Fibroblast of skin of left quadriceps (primary cell): ENCODE measurements around the gene MYO19.
"Not testable (repeated sequence)": the region's sequence is repeated elsewhere in the genome, so short reads cannot be mapped to it uniquely, and the experiment has no call there.

Experiments used
- DNase-seq, 2 experiments: peaks; one replicate each; pipeline ENCODE4 v3.0.0-alpha.2; 2013; ENCODE audit warnings: low read depth in 2 of 2

The MYO19 gene

DNA sequence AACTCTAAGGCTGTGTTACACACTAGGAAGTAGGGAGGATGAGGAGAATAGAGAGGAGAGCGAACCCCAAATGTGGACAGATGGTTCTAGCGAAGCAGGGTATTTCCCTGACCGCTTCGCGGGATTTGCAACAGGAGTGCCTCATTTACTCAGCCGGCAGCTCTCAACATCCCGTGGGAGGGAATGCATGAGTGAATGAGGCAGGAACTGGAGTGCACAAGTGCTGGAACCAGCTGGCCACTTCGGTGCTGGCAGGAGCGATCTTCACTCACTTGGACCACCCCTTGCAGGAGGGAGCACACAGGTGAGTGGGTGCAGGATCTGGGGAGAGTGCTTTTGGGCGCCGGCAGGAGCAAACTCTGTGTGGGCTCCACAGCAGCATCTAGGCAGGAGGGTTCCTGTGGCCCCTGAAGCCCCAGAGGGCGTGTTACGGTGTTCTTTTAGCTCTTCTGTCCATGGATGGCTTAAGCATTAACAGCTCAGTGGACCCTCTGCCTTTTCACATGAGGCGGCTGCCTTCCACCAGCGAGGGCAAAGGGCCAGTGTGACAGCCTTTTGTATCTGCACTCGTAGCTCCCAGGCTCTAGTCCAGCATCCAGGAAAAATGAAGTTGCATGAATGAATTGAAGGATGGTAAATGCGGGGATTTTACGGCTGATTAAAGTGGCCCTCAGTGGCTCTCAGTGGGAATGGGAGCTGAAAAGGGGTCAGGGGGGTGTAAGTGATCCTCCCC, 65.6 kb downstream of the MYO19 start:
- no peak for DNase-seq

DNA sequence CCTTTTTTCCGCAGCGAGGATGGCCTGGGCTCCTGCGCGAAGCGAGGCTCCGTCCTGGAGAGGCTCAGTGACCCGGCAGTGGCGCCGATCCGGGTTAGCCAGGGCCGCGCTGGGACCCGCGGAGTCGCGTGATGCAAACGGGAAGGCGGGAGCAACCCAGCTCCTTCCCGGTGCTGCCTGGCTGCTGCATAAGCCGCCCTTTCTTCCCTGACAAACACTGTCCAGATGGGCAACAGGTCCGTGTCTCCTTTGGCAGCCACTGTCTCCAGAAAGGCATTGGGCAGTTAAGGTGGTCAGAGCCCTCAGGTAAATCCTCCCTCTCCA, 69.9 kb downstream of the MYO19 start:
- DNase-seq, result no peak

DNA sequence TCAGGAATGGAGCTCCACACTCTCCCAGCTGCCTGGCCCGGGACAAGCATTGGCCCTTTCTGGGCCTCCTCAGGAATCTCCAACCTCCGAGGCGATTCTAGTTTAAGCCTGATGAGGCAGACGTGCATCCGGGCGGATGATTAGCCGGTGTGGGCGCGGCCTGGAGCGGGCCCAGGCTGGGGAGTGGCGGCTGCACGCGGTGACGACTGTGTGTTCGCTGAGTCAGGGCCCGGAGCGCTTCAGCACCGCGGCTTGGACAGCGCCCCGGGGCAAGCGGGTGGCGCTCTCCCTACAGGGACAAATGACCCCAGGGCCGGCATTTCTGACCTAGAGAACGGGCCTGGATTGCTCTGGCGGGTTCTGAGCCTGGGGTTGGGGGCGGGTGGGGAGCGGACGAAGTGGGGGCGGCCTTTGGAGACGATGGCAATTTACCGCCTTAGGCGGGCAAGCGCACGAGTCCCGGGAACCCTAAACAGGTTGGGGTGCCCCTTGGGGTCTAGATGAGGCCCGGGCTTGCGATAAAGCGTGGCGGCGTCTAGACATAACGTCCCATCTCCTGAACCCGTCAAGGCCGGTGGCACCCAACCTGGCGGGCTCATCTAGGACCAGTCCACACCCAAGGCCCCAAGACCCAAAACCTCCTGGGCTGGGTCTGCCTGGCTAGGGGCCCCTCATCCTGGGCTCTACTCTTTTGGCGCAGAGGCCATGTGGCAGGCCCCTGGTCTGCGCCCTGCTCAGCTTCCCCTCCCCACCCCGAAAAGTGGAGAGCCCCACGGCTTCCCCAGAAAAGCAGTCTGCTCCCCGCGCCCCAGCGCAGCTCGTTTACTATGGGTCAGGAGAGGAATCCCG, 70.5 kb downstream of the MYO19 start:
- DNase-seq, result peak; percentile 38 to 44

DNA sequence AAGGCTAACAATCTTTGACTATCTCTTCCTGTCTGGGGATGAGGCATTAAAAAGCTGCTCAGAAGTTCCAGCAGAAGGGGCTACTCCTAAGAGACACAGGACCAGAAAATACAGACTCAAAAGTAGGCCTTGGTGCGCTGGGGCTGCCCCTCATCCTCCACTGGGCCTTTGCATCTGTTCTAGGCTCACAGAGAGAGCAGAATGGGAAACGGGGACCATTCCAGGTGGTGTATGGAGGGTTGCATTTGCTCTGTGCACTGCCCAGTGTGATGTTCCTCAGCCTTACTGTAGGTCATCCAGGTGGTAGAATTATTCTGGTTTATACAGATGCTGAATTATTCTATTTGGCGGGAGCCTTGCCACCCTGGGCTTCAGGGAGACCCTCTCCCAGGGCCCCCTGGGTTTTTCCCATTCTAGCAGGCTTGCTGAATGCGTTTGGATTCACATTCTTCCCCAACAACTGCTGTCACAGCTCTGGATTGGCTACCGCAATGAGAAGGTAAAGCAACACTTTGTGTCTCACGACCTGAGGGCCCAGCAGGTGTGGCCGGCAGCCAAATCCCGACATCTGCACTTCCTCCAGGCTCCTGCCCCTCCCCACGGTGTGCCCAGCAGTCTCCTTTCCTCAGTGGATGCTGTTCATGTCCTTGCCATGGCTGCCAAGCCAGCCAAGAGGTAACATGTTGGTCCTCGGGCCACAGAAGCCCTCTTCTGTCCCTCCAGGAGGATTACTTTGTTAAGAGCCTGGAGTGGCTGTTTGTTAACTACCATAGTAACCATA, 73.1 kb downstream of the MYO19 start:
- DNase-seq, result no peak

DNA sequence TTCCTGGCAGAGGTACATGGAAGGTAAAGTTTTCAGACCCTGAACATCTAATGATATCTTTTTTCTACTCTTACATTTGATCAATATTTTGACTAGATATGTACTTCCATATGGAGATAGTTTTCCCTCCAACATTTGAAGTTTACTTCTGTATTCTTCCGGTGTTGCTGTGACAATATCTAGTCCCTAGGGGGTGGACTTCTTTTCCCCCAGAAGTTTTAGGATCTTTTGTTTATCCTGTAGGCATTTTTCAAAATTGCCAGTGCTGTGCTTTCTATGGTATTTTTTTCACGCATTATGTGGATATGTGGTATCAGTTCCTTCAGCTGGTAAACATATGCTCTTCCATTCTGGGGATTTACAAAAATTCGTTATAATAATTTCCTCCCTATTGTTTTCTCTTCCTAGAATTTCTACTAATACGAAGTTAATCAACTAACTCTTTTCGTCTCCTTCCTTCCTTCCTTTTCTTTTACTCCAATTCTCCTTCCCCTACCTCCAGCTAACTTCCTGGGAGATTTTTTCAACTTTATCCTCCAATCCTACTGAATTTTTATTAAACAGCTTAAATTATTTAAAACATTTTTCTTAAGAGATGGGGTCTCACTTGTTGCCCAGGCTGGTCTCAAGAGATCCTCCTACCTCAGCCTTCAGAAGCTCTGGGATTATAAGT, 74.3 kb downstream of the MYO19 start:
- no peak for DNase-seq

DNA sequence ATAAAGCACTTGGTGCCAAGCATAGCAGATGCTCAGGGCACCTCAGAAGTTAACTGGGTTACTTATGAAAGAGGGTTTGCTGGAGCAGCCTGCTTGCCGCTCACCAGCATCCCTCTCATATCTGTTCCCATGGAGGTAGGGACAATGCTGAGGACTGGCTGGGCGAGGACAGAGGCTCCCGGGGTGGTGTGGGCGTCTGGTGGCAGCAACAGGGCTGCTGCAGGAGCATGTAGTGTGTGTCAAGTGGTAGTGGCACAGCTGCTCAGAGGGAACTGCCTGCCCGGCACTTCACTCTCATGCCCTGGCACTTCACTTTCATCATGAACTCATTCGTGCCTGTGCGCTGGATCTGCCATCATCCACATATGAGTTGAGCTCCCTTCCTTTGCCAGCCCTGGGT, 75.1 kb downstream of the MYO19 start:
- no peak for DNase-seq

DNA sequence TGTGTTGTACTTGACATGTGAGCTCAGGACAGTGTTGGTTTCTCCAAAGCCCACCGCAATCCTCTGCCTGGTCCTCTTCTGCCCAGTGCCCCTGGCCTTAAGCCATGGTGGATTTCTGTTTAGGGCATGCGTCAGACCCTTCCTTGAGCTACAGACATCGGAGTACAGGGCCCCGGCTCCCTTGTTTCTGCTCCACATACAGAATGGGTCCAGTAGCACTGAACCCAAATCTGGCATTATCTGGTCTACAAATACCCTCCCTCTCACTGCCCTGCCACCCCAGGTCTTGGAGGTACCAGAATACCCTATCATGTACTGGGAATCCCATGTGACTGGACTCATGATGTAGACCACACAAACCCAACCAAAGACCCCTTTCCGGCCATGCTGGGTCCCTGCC, 75.6 kb downstream of the MYO19 start:
- DNase-seq, result no peak

DNA sequence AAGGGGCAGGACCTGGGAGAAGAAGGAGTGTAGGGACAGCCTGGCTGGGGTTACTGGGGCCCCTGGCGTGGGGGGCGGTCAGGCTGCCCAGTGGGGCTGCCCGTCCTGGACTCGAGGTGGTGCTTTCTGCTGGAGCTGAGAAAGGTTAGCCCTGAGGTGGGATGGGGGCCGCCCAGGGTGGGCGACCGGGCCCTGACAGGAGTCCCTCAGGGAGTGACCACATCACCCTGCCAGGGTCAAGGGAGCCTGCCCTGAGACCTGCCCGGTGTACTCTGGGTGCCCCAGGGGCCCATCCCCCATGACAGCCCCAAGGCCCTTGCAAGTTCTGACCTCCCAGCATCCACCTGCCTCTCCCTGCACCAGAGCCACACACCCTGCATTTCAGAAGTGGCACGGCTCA, 77.0 kb downstream of the MYO19 start:
- not testable (repeated sequence) for DNase-seq

DNA sequence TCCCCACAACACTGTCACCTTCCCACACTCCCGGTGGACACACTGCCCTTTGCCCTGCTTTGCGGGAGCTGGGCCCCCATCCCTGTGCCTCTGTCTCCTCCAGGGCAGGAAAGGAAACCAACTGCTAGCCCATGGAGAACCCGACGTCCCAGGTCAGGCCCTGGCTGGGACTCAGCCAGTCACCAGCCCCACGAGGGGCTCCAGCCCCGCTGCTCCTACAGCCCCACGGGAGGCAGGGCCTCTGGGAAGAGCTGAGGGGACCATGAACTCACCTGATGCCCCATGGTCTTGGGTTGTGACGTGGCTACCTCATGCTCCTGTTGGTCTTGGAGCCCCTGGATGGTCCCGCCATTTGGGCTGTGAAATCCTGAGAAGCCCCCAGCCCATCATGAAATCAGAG, 81.8 kb downstream of the MYO19 start:
- DNase-seq, result not testable (repeated sequence)

DNA sequence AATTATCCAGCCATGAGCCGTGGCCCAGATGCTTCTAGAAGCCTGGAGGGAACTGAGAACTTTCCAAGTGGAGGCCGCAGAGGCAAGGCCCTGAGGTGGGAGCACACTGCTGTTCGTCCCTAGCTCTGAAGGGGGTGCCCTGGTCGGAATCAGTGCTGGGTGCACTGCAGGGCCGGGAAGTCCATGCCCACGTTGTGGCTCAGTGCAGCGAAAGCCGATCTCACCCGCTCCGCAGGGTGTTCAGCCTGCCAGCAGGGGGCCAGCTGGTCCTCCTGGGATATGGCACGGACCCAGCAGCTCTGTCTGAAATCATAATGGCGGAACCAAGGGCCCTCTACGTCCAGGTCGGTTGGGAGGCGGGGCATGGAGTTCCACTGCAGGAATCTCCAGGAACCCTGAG, 84.7 kb downstream of the MYO19 start:
- DNase-seq, result not testable (repeated sequence)
